OCI-LY1 (cell line): ENCODE results near the gene HOXC6.

Experiments
- CTCF ChIP-seq: fragments of 200-600 bp; sonication (generic), shearing (Covaris generic); IDR thresholded peaks from 2 replicates; pipeline ENCODE4 v1.5.1; 2017; ENCODE audit warnings: mild to moderate bottlenecking, antibody characterized with exemption, low read length, moderate library complexity, mixed read lengths
- EZH2 ChIP-seq: fragments of 200-600 bp; sonication (generic), shearing (Covaris generic); IDR thresholded peaks from 2 replicates; pipeline ENCODE4 v1.8.0; 2017; ENCODE audit warnings: borderline replicate concordance, mixed run types, mild to moderate bottlenecking, antibody characterized with exemption, low read length, moderate library complexity, mixed read lengths

- no peak for TF ChIP-seq CTCF
- no peak for TF ChIP-seq EZH2
Observed at GRCh38 chr12:54047160-54047963, 19.1 kb downstream of the HOXC6 start.
